ENCODE measurements around the gene SYTL1. TPM values are rescaled to one million over a fixed set of nuclear protein-coding genes. Genes with fewer than 3 reads are reported as not detected.

SYTL1 gene
- total and polyA plus RNA-seq, 9 of the 15 experiments (the other 6 are each of a cell fraction or from before 2014, with no cell fraction given): 0.04 to 9.3 (median 1.7) TPM

DNA sequence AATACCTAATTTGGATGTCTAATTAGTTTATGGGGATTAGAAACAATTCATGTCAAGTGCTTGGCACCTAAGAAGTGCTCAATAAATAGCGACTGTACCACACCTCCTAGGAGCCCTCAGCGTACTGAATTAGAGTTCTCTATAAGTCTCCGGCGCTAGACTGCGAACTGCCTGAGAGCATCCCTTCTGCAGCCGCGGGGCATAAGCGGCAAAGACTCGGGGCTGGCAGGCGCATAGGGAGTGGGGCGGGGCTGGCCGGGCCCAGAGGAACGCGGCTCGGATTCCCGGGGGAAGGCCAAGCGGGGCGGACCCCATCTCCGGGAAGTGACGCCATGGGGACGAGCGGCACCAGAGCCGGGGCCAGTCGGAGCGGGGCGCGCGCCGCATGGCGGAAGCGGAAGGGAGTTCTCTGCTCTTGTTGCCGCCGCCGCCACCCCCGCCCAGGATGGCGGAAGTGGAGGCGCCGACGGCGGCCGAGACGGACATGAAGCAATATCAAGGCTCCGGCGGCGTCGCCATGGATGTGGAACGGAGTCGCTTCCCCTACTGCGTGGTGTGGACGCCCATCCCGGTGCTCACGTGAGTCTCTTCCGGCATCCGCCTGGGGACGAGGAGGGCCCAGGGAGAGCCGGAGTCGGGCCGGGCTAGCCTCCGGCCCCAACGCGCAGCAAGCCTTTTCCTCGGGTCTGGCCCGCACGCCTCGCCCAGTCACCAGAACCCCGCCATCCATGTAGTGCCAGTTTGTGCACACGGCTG, 19.8 kb upstream of the SYTL1 start, which contains the start of gene TMEM222 (continued):
- TF ChIP-seq GTF3C2 (IDR thresholded peaks at IDR 0.05; ENCODE audit: borderline replicate concordance, extremely low read depth, insufficient read length) (no peak), NR3C1 (CRISPR knock-in tag; IDR thresholded peaks at IDR 0.05) (peak; percentile 89), SREBF1 (IDR thresholded peaks at IDR 0.05; ENCODE audit: borderline replicate concordance, low read depth, low read length) (no peak), KHSRP (IDR thresholded peaks at IDR 0.05) (no peak), CREB1 (IDR thresholded peaks at IDR 0.05) (peak; percentile 95), CREB1 (CRISPR knock-in tag; IDR thresholded peaks at IDR 0.05) (peak; percentile 99), REST (IDR thresholded peaks at IDR 0.05; ENCODE audit: borderline replicate concordance) (no peak), REST (CRISPR knock-in tag; IDR thresholded peaks at IDR 0.05; ENCODE audit: low read depth) (0 out of 2 replicates have a peak, but pooled peaks have one; percentile 69), TCF7L2 (IDR thresholded peaks at IDR 0.05; ENCODE audit: low read depth, low read length) (no peak), YBX1 (IDR thresholded peaks at IDR 0.05) (no peak), PCBP1 (IDR thresholded peaks at IDR 0.05; ENCODE audit: low read depth, low read length, poor library complexity, severe bottlenecking) (peak; percentile 74), MTA1 (IDR thresholded peaks at IDR 0.05; ENCODE audit: borderline replicate concordance) (peak; percentile 79; the same call in 1 of the 2 replicates), ZNF785 (CRISPR knock-in tag; IDR thresholded peaks at IDR 0.05) (no peak), EP300 (IDR thresholded peaks at IDR 0.05; ENCODE audit: low read length) (no peak; the same call in 1 of the 2 replicates), HMGN3 (IDR thresholded peaks at IDR 0.05; ENCODE audit: borderline replicate concordance, extremely low read depth, insufficient read length, low read depth, low read length) (peak; percentile 87), RAD51 (IDR thresholded peaks at IDR 0.05; ENCODE audit: borderline replicate concordance, low read depth) (peak; percentile 57; the same call in 1 of the 2 replicates), MEF2D (tag; conservative IDR thresholded peaks at IDR 0.05; ENCODE audit: low read depth) (no peak), ZNF274 (IDR thresholded peaks at IDR 0.05; ENCODE audit: borderline replicate concordance, low read depth, low read length) (no peak), HMG20B (CRISPR knock-in tag; IDR thresholded peaks at IDR 0.05) (no peak)

All from K562 (cell line).